Endothelial cell (in vitro differentiated cells): Measurements from ENCODE around the gene SLC22A16. TPM values are rescaled to one million over a fixed set of nuclear protein-coding genes. Genes with fewer than 3 reads are reported as not detected.

Experiments used
- DNase-seq: peaks from one replicate; pipeline ENCODE4 v3.0.0; 2021; ENCODE audit warnings: low spot score
- H3K27ac Mint-ChIP-seq: one replicate; pipeline ENCODE4 v1.8.0; 2021; ENCODE audit warnings: mixed read lengths, inconsistent platforms; ENCODE audit not compliant: unreplicated experiment
- H3K27me3 Mint-ChIP-seq: one replicate; pipeline ENCODE4 v1.8.0; 2021; ENCODE audit warnings: mild to moderate bottlenecking, moderate library complexity, mixed read lengths, inconsistent platforms; ENCODE audit not compliant: unreplicated experiment
- H3K36me3 Mint-ChIP-seq: one replicate; pipeline ENCODE4 v1.8.0; 2021; ENCODE audit warnings: mild to moderate bottlenecking, low read depth, mixed read lengths, inconsistent platforms; ENCODE audit not compliant: unreplicated experiment
- H3K4me1 Mint-ChIP-seq: one replicate; pipeline ENCODE4 v1.8.0; 2021; ENCODE audit warnings: mild to moderate bottlenecking, mixed read lengths, inconsistent platforms; ENCODE audit not compliant: unreplicated experiment
- H3K4me3 Mint-ChIP-seq: one replicate; pipeline ENCODE4 v1.8.0; 2021; ENCODE audit warnings: mild to moderate bottlenecking, mixed read lengths, inconsistent platforms; ENCODE audit not compliant: unreplicated experiment
- H3K9me3 Mint-ChIP-seq: one replicate; pipeline ENCODE4 v1.8.0; 2021; ENCODE audit warnings: mixed read lengths, inconsistent platforms; ENCODE audit not compliant: unreplicated experiment
- CTCF ChIP-seq: fragments of 200-600 bp; sonication (generic); IDR thresholded peaks from one replicate; pipeline ENCODE4 v1.5.0; 2021; ENCODE audit warnings: antibody characterized with exemption; ENCODE audit not compliant: unreplicated experiment
- long read RNA-seq: library from polyadenylated mRNA; unstranded; transcript quantifications from one replicate; pipeline ENCODE4 v2.0.0, GENCODE V29; 2020; ENCODE audit not compliant: unreplicated experiment
- total RNA-seq: library from RNA; stranded (reverse); fragmentation: NEBNext Ultra II Directional; extraction: Animal tissue kit (Norgen Biotek cat#: 25700); gene quantifications from one replicate; pipeline ENCODE4 v1.2.1, GENCODE V29; 2021; ENCODE audit not compliant: unreplicated experiment

The SLC22A16 gene
- total RNA-seq, result 0.54 TPM
- long read RNA-seq, result 0 reads

GRCh38 chr6:110476046-110476849, at the start of gene SLC22A16:
Gene SLC22A16, minus strand, starts transcription at chr6:110476613. Its CDS starts 39 bp downstream, at chr6:110476574.
- H3K9me3 Mint-ChIP-seq, result no peaks in the 10 kb centered on the region
- no peak within 1 kb of the TSS for H3K27ac Mint-ChIP-seq
- no peak within 1 kb of the TSS for H3K4me3 Mint-ChIP-seq
- no peaks in the 10 kb centered on the region for H3K36me3 Mint-ChIP-seq
- peaks cover 10% of the 10 kb centered on the region for H3K4me1 Mint-ChIP-seq
- peak; percentile 17 for DNase-seq
- peaks cover 8% of the 10 kb centered on the region for H3K27me3 Mint-ChIP-seq
- no peak for TF ChIP-seq CTCF

GRCh38 chr6:110525001-110525400, 48.6 kb upstream of the SLC22A16 start:
- TF ChIP-seq CTCF, result no peak
- H3K9me3 Mint-ChIP-seq, result no peaks in the 10 kb centered on the region
- no peaks in the 10 kb centered on the region for H3K27me3 Mint-ChIP-seq
- peaks cover 7% of the 10 kb centered on the region for H3K4me1 Mint-ChIP-seq
- H3K27ac Mint-ChIP-seq, result no peak overlapping the region
- no peak overlapping the region for H3K4me3 Mint-ChIP-seq
- no peak for DNase-seq
- no peaks in the 10 kb centered on the region for H3K36me3 Mint-ChIP-seq

GRCh38 chr6:110524305-110524704, 47.9 kb upstream of the SLC22A16 start:
- no peak for TF ChIP-seq CTCF
- no peaks in the 10 kb centered on the region for H3K9me3 Mint-ChIP-seq
- H3K4me1 Mint-ChIP-seq, result peaks cover 5% of the 10 kb centered on the region
- no peaks in the 10 kb centered on the region for H3K27me3 Mint-ChIP-seq
- DNase-seq, result no peak
- H3K27ac Mint-ChIP-seq, result no peak overlapping the region
- no peak overlapping the region for H3K4me3 Mint-ChIP-seq
- no peaks in the 10 kb centered on the region for H3K36me3 Mint-ChIP-seq

- H3K9me3 Mint-ChIP-seq, result no peaks in the 10 kb centered on the region
- H3K4me1 Mint-ChIP-seq, result no peaks in the 10 kb centered on the region
- no peak overlapping the region for H3K4me3 Mint-ChIP-seq
- H3K36me3 Mint-ChIP-seq, result no peaks in the 10 kb centered on the region
- H3K27ac Mint-ChIP-seq, result no peak overlapping the region
- no peak for DNase-seq
- no peaks in the 10 kb centered on the region for H3K27me3 Mint-ChIP-seq
- TF ChIP-seq CTCF, result no peak
These were observed 47.1 kb upstream of the SLC22A16 start for GRCh38 chr6:110523451-110524021.

- Mint-ChIP-seq H3K36me3 (no peaks in the 10 kb centered on the region), H3K27me3 (no peaks in the 10 kb centered on the region), H3K27ac (no peak overlapping the region), H3K4me1 (no peaks in the 10 kb centered on the region), H3K9me3 (no peaks in the 10 kb centered on the region), H3K4me3 (no peak overlapping the region)
- DNase-seq, result no peak
- TF ChIP-seq CTCF, result no peak
These were observed 46.0 kb upstream of the SLC22A16 start for GRCh38 chr6:110522427-110522826.
